Peyer's patch (tissue), 4 donors: ENCODE data around the gene CRADD. TPM values are rescaled to one million over a fixed set of nuclear protein-coding genes. Genes with fewer than 3 reads are reported as not detected.
"Not testable (repeated sequence)": the region's sequence is repeated elsewhere in the genome, so short reads cannot be mapped to it uniquely, and the experiment has no call there.

Experiments
- DNase-seq, 3 donors: peaks; one replicate each; pipeline ENCODE4 v3.0.0-alpha.2; 2017 to 2019
- H3K27ac ChIP-seq, 4 donors: fragments of 200-600 bp; sonication (generic); one replicate each; pipeline ENCODE4 v1.5.1; 2016 to 2019
- H3K27me3 ChIP-seq, 2 donors: fragments of 200-600 bp; sonication (generic); one replicate each; pipeline ENCODE4 v1.5.1; 2019
- H3K36me3 ChIP-seq, 3 donors: fragments of 200-600 bp; sonication (generic); one replicate each; pipeline ENCODE4 v1.5.1; 2016 to 2019
- H3K4me1 ChIP-seq, 4 donors: fragments of 200-600 bp; sonication (generic); one replicate each; pipeline ENCODE4 v1.5.1; 2016 to 2019
- H3K4me3 ChIP-seq, 4 donors: fragments of 200-600 bp; sonication (generic); 1 replicate in 3 of 4; 2 replicates in 1 of 4; pipeline ENCODE4 v1.5.1; 2016 to 2019; ENCODE audit warnings: mild to moderate bottlenecking in 1 of 4
- H3K9me3 ChIP-seq, 4 donors: fragments of 200-600 bp; sonication (generic); one replicate each; pipeline ENCODE4 v1.5.1; 2016 to 2019; ENCODE audit warnings: mild to moderate bottlenecking in 1 of 4
- POLR2A ChIP-seq, 2 donors: fragments of 450-650 bp; IDR thresholded peaks; one replicate each; pipeline ENCODE4 v1.5.1; 2017; ENCODE audit warnings: antibody characterized with exemption in 2 of 2, mild to moderate bottlenecking in 2 of 2, moderate library complexity in 2 of 2
- total RNA-seq, 4 donors: library from RNA; depleted of rRNA; stranded (reverse); fragments of >200 nt; gene quantifications; one replicate each; pipeline ENCODE4 v1.1.0, GENCODE V29; 2016
- TF ChIP-seq, protein P1 (sequence below), 6 experiments: fragments of 450-650 bp in 4 of 6; fragments of 200-600 bp in 2 of 6; sonication (generic) in 1 of 6; IDR thresholded peaks; one replicate each; pipeline ENCODE4 v1.5.1; 2017 to 2019; ENCODE audit warnings: antibody characterized with exemption in 6 of 6, mild to moderate bottlenecking in 3 of 6, moderate library complexity in 1 of 6

CRADD gene
- total RNA-seq, 4 donors from 2014 or later: 66.3 to 128 (median 89.4) TPM

GRCh38 chr12:93753285-93753684 is 76.1 kb downstream of the CRADD start:
- H3K27me3 ChIP-seq: no peaks in the 10 kb centered on the region
- no peaks in the 10 kb centered on the region for H3K9me3 ChIP-seq
- H3K4me1 ChIP-seq: peaks cover 0 to 10% (median 0%) of the 10 kb centered on the region in 4 donors

DNA sequence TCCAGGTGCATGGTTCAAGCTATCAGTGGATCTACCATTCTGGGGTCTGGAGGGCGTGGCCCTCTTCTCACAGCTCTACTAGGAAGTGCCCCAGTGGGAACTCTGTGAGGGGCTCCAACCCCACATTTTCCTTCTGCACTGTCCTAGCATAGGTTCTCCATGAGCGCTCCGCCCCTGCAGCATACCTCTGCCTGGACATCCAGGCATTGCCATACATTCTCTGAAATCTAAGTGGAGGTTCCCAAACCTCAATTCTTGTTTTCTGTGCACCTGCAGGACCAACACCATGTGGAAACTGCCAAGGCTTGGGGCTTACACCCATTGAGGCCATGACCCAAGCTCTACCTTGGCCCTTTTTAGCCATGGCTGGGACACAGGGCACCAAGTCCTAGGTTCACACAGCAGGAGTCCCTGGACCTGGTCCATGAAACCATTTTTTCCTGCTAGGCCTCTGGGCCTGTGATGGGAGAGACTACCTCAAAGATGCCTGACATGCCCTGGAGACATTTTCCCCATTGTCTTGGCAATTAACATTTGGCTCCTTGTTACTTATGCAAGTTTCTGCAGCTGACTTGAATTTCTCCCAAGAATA is 76.8 kb downstream of the CRADD start:
- Histone ChIP-seq H3K27ac (no peak overlapping the region), H3K4me3 (no peak overlapping the region), H3K27me3 (no peaks in the 10 kb centered on the region), H3K9me3 (no peaks in the 10 kb centered on the region), H3K36me3 (no peaks in the 10 kb centered on the region), H3K4me1 (peaks cover 0 to 13% (median 0%) of the 10 kb centered on the region in 4 donors)
- DNase-seq: no peak
- TF ChIP-seq, protein P1, sequence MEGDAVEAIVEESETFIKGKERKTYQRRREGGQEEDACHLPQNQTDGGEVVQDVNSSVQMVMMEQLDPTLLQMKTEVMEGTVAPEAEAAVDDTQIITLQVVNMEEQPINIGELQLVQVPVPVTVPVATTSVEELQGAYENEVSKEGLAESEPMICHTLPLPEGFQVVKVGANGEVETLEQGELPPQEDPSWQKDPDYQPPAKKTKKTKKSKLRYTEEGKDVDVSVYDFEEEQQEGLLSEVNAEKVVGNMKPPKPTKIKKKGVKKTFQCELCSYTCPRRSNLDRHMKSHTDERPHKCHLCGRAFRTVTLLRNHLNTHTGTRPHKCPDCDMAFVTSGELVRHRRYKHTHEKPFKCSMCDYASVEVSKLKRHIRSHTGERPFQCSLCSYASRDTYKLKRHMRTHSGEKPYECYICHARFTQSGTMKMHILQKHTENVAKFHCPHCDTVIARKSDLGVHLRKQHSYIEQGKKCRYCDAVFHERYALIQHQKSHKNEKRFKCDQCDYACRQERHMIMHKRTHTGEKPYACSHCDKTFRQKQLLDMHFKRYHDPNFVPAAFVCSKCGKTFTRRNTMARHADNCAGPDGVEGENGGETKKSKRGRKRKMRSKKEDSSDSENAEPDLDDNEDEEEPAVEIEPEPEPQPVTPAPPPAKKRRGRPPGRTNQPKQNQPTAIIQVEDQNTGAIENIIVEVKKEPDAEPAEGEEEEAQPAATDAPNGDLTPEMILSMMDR (IDR thresholded peaks at IDR 0.05): no peak
- no peak for TF ChIP-seq POLR2A (IDR thresholded peaks at IDR 0.05)

More at GRCh38 chr12:93753285-93753684, 76.1 kb downstream of the CRADD start:
- TF ChIP-seq, protein P1 (IDR thresholded peaks at IDR 0.05): no peak
- no peak for TF ChIP-seq POLR2A (IDR thresholded peaks at IDR 0.05)
- no peak overlapping the region for H3K27ac ChIP-seq
- no peak for DNase-seq
- no peaks in the 10 kb centered on the region for H3K36me3 ChIP-seq
- H3K4me3 ChIP-seq: no peak overlapping the region

DNA sequence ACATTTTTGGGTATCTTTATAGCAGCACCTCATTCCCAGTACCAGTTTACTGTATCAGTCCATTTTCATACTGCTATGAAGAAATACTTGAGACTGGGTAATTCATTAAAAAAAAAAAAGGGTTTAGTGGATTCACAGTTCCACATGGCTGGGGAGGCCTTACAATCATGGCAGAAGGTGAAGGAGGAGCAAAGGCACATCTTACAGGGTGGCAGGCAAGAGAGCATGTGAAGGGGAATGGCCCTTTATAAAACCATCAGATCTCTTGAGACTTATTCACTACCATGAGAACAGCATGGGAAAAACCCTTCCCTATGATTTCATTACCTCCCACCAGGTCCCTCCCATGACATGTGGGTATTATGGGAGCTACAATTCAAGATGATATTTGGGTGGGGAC is 77.7 kb downstream of the CRADD start:
- H3K9me3 ChIP-seq, DNase-seq, H3K36me3 ChIP-seq, H3K4me3 ChIP-seq, H3K27ac ChIP-seq, H3K27me3 ChIP-seq: not testable (repeated sequence)
- H3K4me1 ChIP-seq: peaks cover 0 to 14% (median 0%) of the 10 kb centered on the region in 4 donors

DNA sequence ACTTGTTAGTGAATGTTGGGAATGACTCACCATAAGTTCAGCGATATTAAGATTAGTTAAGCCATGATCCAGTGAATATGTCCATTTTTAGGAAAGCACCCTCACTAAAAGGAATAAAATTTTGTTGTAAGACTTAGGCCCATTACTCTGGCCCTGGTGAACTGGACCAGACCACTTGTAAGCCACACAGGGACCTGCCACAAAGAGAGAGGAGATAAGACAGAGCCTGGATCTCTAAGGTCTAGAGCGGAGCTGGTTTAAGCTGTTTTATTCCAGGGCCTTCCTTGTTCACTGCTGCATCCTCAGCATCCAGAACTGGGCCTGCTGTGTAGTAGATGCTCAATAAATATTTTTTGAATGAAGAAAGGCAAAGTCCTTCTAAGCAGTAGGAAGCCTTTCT is 79.1 kb downstream of the CRADD start:
- Histone ChIP-seq H3K4me1 (peaks cover 0 to 17% (median 0%) of the 10 kb centered on the region in 4 donors), H3K4me3 (no peak overlapping the region), H3K27me3 (no peaks in the 10 kb centered on the region), H3K27ac (no peak overlapping the region), H3K36me3 (no peaks in the 10 kb centered on the region), H3K9me3 (no peaks in the 10 kb centered on the region)
- DNase-seq: no peak
- TF ChIP-seq, protein P1 (IDR thresholded peaks at IDR 0.05): no peak
- no peak for TF ChIP-seq POLR2A (IDR thresholded peaks at IDR 0.05)

DNA sequence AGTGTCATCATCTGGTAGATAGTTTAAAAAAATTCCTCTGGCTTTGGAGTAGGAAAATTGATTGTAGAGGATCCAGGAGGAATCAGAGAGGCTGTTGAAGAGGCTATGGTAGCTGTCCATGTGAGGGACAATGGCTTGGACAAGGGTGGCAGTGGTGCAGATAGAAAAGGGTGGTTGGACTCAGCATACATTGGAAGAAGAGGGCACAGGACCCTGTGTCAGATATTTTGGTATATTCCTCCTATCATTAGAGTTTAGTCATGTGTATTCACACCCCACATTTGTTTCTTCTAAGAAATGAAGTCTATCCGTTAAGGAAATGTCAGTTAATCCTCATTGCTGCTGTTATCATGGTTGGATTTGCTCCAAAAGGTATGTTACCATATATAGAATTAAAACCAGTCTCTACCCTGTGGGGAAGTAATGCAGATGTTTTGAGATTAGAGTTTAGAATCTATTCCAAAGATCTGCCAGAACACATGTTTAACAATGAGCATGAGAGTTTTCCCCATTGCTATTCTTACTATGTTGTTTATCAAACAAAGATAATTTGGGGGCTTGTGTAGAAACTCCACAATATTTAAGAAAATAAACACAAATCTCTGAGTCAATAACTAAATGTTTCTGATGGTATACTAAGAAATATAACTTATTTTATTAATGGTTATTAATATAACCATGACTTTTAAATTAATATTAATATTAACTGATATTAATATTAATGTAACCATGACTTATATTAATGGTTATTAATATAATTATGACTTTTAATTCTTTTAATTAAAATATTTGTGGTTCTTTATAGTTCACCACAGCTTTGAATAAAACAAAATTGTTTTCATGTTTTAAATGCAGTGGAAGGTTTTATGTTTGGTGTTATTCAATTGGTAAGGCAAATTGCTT is 80.9 kb downstream of the CRADD start:
- TF ChIP-seq, protein P1 (IDR thresholded peaks at IDR 0.05): no peak
- no peak for TF ChIP-seq POLR2A (IDR thresholded peaks at IDR 0.05)
- H3K36me3 ChIP-seq: no peaks in the 10 kb centered on the region
- DNase-seq: no peak
- H3K27ac ChIP-seq: no peak overlapping the region
- no peaks in the 10 kb centered on the region for H3K27me3 ChIP-seq
- no peak overlapping the region for H3K4me3 ChIP-seq
- H3K4me1 ChIP-seq: peaks cover 0 to 24% (median 0%) of the 10 kb centered on the region in 4 donors
- no peaks in the 10 kb centered on the region for H3K9me3 ChIP-seq

DNA sequence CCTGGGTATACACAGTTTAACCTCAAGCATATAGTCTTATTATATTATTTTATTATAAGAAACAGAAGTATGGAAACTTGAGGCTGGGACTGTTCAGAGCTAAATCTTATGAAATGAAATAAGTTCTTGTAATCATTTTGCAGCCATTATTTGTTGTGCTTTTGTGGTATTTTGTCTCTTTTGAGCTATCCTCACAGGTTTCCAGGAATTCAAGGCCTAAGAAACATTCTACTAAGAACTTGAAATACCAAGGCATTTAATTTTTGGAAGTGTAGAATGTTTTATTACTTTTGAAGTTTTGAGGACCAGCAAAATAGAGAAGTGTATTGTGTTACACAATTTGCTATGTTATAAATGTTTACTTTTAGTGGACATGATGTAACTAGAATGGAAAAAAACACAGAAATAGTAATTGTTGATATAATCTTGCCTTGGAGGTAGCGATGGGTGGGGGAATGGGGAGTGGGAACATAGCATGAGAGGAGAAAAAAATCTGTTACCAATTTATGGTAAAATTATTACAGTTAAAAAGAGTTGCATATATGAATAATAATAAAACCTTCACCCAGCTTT is 81.7 kb downstream of the CRADD start:
- no peaks in the 10 kb centered on the region for H3K27me3 ChIP-seq
- DNase-seq: no peak
- TF ChIP-seq, protein P1 (IDR thresholded peaks at IDR 0.05): no peak
- TF ChIP-seq POLR2A (IDR thresholded peaks at IDR 0.05): no peak
- H3K4me3 ChIP-seq: no peak overlapping the region
- H3K9me3 ChIP-seq: no peaks in the 10 kb centered on the region
- H3K4me1 ChIP-seq: peaks cover 0 to 24% (median 0%) of the 10 kb centered on the region in 4 donors
- no peak overlapping the region for H3K27ac ChIP-seq
- no peaks in the 10 kb centered on the region for H3K36me3 ChIP-seq
